Motor neuron (in vitro differentiated cells): ENCODE results near the gene ABCB11. TPM values are rescaled to one million over a fixed set of nuclear protein-coding genes. Genes with fewer than 3 reads are reported as not detected.

Experiments
- ATAC-seq, 8 experiments: fragments of 200-7000 bp; cut with Tn5 transposase; replicated peaks in 6 of 8; 2 replicates each; pipeline ENCODE4 v1.8.0; 2021; ENCODE audit warnings: mild to moderate bottlenecking in 8 of 8, moderate library complexity in 8 of 8
- H3K27ac ChIP-seq, 2 donors: fragments of 250-450 bp; sonication (Bioruptor Pico); 2 replicates each; pipeline ENCODE4 v1.9.0; 2021; ENCODE audit warnings: antibody characterized with exemption in 2 of 2, mild to moderate bottlenecking in 2 of 2, moderate library complexity in 1 of 2
- H3K4me1 ChIP-seq, 2 donors: fragments of 250-450 bp; sonication (Bioruptor Pico); replicated peaks in 1 of 2; 2 replicates each; pipeline ENCODE4 v1.6.1; 2021; ENCODE audit warnings: antibody characterized with exemption in 2 of 2, mild to moderate bottlenecking in 2 of 2, moderate library complexity in 1 of 2
- H3K4me3 ChIP-seq, 5 donors: fragments of 250-450 bp; sonication (Bioruptor Pico); 2 replicates each; pipeline ENCODE4 v1.9.0; 2021; ENCODE audit warnings: antibody characterized with exemption in 5 of 5, mild to moderate bottlenecking in 5 of 5, moderate library complexity in 4 of 5
- WGBS, 10 experiments: fragments of 450-650 bp; shearing (Covaris generic); methylation state at CpG; one replicate each; pipeline ENCODE4 v1.0.0; 2022; 5-methylcytosine and 5-hydroxymethylcytosine counted together
- in situ Hi-C, 9 experiments: fragments of 400-800 bp; cut with MboI; loops; one replicate each; pipeline ENCODE4 v1.15.0; 2021; ENCODE audit warnings: low sequenced_read_pairs in 9 of 9, low pct_unique_long_range_greater_than_20kb in 2 of 9; ENCODE audit not compliant: unreplicated experiment in 9 of 9
- total RNA-seq, 8 experiments: library from RNA; unstranded; fragments of 300-600 nt; gene quantifications; 2 replicates each; pipeline versions ENCODE4 v1.2.3 to v1.2.4, GENCODE V29; 2022

Gene ABCB11
- total RNA-seq: under 1 TPM in 5 of 8 experiments, not detected in 3; 0.04 to 0.47 (median 0.10) TPM

- in situ Hi-C loops: no loop called here
- no peak for ATAC-seq
- H3K27ac ChIP-seq: no peak within 1 kb of the TSS
- no peak within 1 kb of the TSS for H3K4me3 ChIP-seq
- H3K4me1 ChIP-seq: no peaks in the 10 kb centered on the region
- WGBS, 10 experiments: 0 to 93% (median 76%) methylated on average over 1 to 3 of the region's 3 CpGs; no CpG with 5 or more reads in 1 of the 10 experiments
Observed at GRCh38 chr2:169031202-169031601, at the start of gene ABCB11. Gene ABCB11, minus strand, starts transcription at chr2:169031324. Its CDS starts 13,199 bp downstream, at chr2:169018125.

DNA sequence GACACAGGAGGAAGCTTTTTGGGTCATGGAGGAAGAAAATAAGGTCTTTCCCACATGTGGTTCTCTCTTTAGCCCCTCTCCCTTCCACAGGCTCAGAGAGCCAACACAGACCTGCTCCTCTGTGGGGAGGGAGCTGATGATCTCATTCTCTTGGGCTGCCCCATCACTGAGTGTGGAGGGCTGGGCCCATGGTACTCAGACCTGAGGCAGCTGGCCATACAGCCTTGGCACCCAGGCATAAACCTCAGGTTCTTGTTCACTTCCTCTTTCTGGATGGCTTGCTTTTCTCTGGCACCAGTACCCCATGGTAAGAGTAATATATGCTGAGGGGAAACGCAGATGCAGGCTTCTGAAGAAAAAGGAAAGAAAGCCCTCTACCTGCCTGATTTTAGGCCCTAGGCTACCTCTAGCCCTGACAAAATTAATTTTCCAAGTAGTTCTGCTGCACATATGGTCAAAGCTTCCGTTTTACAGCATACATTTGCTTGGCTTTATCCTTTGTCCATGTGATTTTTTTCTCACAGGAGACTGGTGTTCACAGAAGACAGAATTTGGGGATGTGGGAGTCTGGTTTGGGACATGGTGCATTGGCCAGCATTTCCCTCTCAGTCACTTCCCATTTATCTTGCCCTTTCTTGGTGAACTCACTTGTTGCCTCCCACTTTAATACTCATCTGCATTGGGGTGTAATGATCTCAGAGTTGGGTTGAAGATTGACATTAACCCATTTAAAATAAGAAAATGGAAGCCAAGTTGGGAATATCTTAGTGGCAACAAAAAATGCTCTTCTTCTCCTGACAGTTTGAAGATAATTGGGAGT, 49.3 kb upstream of the ABCB11 start:
- ATAC-seq: no peak
- in situ Hi-C loops: loop anchor here in 1 of 9 experiments (25.0 kb wide), 1 partner anchor 118 kb away; no protein-coding TSS in a partner anchor
- WGBS, 10 experiments: 20 to 100% (median 57%) methylated on average over 1 to 2 of the region's 2 CpGs; no CpG with 5 or more reads in 5 of the 10 experiments
- no peak overlapping the region for H3K27ac ChIP-seq
- no peaks in the 10 kb centered on the region for H3K4me1 ChIP-seq
- no peak overlapping the region for H3K4me3 ChIP-seq

DNA sequence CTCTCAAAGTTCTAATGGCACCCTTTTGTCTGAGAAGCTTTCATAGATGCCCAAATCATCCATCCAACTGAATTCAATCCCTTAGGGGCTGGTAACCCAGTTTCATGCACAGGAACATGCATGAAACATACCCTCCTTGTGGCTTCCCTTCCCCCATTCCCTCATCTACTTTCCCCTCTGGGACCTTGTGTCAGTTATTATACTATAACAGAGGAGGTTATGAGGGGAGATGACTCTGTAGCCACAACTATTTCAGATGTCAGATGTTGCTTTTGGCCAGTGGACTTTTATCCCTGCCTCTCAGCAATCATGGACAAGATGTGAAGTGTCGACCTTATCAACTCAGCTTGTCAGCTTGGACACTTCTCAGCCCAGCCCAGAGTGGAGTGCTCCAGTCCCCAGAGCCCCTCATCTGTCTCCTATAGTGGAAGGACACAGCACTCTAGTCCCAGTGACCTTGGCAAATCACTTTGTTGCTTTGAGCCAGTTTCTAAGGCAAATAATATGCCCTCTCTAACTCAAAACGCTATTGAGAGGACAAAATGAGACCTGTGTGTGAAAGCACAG, 46.6 kb upstream of the ABCB11 start:
- Histone ChIP-seq H3K27ac (no peak overlapping the region), H3K4me3 (no peak overlapping the region), H3K4me1 (no peaks in the 10 kb centered on the region)
- 0 to 50% (median 10%) methylated on average over 1 to 2 of the region's 2 CpGs; no CpG with 5 or more reads in 6 of the 10 experiments for WGBS, 10 experiments
- peak in 1 of 8 experiments; percentile 8 for ATAC-seq
- in situ Hi-C loops: loop anchor here in 1 of 9 experiments (25.0 kb wide), 1 partner anchor 115 kb away; no protein-coding TSS in a partner anchor

DNA sequence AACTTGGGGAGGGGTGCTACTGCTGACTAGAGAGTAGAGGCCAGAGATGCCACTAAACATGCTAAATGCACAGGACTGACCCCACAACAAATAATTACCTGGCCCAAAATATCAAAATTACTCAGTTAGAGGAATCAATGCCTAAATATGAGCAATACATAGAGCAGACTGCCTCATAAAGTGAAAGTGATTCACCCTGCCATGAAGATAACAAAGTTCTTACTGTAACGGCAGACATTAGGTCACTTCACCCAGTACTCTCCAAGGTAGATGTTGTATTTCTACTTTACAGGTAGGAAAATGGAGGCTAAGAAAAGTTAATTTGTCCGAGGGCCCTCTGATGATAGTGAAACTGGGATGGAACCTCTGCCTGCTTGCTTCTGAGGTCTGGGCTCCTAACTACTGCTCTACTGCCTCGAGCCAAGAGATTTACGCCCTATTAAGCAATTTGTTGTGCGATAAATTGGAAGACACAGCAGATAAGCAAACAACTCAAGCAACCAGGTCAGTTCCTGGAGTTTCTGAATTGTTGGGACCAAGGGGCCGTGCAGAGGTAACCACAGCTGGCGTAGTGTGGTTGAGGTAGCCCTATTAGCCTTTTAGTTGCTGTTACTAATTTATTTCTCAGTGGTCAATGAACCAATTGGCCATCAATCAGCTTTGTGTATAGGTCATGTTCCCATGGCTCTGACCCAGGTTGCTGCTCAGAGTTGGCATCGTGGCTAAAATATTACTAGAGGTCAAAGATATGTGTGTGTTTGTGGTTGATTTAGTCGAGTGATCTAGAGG, 43.0 kb upstream of the ABCB11 start:
- no peak for ATAC-seq
- in situ Hi-C loops: no loop called here

GRCh38 chr2:169073211-169073962, 42.3 kb upstream of the ABCB11 start:
- in situ Hi-C loops: no loop called here
- 25 to 100% (median 82%) methylated on average over 2 to 3 of the region's 3 CpGs; no CpG with 5 or more reads in 1 of the 10 experiments for WGBS, 10 experiments
- Histone ChIP-seq H3K4me1 (no peaks in the 10 kb centered on the region), H3K4me3 (no peak overlapping the region), H3K27ac (no peak overlapping the region)
- ATAC-seq: no peak

More for the DNA sequence above, 43.0 kb upstream of the ABCB11 start:
- Histone ChIP-seq H3K4me1 (no peaks in the 10 kb centered on the region), H3K4me3 (no peak overlapping the region), H3K27ac (no peak overlapping the region)
- WGBS, 10 experiments: 10 to 100% (median 61%) methylated on average over 1 to 8 of the region's 9 CpGs

- no peak for ATAC-seq
- in situ Hi-C loops: no loop called here
- H3K27ac ChIP-seq: no peak overlapping the region
- 27 to 100% (median 75%) methylated on average over 1 to 4 of the region's 4 CpGs for WGBS, 10 experiments
- no peaks in the 10 kb centered on the region for H3K4me1 ChIP-seq
- H3K4me3 ChIP-seq: no peak overlapping the region
Observed at GRCh38 chr2:169072163-169072925, 41.2 kb upstream of the ABCB11 start.

- Histone ChIP-seq H3K4me3 (no peak overlapping the region), H3K27ac (no peak overlapping the region), H3K4me1 (no peaks in the 10 kb centered on the region)
- ATAC-seq: no peak
- 0 to 98% (median 71%) methylated on average over 1 to 5 of the region's 5 CpGs; no CpG with 5 or more reads in 1 of the 10 experiments for WGBS, 10 experiments
- in situ Hi-C loops: no loop called here
Observed at GRCh38 chr2:169071455-169071854, 40.3 kb upstream of the ABCB11 start.

- no peak overlapping the region for H3K27ac ChIP-seq
- no peak for ATAC-seq
- no peak overlapping the region for H3K4me3 ChIP-seq
- H3K4me1 ChIP-seq: no peaks in the 10 kb centered on the region
- WGBS, 10 experiments: 0 to 100% (median 80%) methylated on average over 1 to 2 of the region's 2 CpGs; no CpG with 5 or more reads in 2 of the 10 experiments
- in situ Hi-C loops: no loop called here
Observed at GRCh38 chr2:169069833-169070232, 38.7 kb upstream of the ABCB11 start.

DNA sequence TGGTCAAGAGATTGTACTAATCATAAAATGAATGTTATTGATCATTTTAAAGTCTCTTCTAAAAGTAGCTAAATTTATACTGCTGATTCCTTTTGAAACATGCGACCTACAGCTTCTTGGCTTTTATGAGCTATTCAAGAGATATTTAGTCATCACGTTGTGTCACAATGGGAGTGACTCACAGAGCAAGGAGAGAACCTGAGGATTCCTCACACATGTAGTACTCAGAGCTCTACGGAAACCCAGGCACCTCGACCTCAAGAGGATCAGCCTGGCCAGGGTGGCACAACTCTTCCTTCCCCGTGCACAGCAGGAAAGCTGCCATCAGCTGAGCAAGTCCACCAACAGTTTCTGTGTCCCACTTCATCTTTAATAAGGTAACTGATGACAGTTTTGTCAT, 38.2 kb upstream of the ABCB11 start, which contains the start of gene DHRS9:
DHRS9 (plus strand) TSS at position 223 of the 400 bp plus-strand sequence. CDS start 12,019 bp downstream, outside the sequence.
- in situ Hi-C loops: no loop called here
- no peak within 1 kb of the TSS for H3K27ac ChIP-seq
- peak in 5 of 8 experiments; percentile 56 to 91 (median 77) for ATAC-seq
- H3K4me3 ChIP-seq: no peak within 1 kb of the TSS
- 7 to 87% (median 43%) methylated on average over 1 to 5 of the region's 5 CpGs; no CpG with 5 or more reads in 1 of the 10 experiments for WGBS, 10 experiments
- H3K4me1 ChIP-seq: no peaks in the 10 kb centered on the region

GRCh38 chr2:169066897-169067296, 35.8 kb upstream of the ABCB11 start:
- ATAC-seq: peak in 2 of 8 experiments; percentile 13 to 20
- in situ Hi-C loops: no loop called here
- Histone ChIP-seq H3K27ac (no peak overlapping the region), H3K4me1 (no peaks in the 10 kb centered on the region), H3K4me3 (no peak overlapping the region)
- 0 to 91% (median 40%) methylated on average over 1 of the region's 1 CpG; no CpG with 5 or more reads in 3 of the 10 experiments for WGBS, 10 experiments

DNA sequence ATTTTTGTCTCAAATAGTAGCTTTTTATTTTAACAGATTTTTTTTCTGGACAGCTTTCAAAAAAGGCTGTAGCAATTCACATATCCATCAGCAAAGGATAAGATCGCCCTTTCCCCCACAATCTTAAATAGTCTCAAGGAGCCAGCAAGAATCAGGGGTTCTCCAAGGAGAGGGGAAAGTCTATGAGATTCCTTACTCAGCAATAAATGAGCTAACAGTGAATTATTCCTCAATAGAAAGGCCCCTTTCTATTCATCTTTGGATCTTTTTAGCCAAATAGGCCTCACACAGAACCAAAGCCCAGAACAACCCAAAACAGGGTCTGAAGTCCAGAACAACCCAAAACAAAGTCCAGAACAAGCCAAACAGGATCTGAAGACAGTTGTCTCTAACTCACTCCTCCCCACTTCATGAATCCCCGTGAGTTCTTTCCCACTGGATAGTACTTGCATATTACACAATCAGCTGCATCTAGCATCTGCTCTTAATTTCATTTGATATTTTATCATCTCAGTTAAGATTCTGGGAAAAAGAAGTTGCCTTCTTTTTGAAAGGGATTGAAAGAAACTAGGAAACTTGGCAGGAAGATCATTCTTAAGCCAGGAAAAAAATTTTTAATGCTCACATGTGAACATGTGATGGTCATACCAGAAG, 34.9 kb upstream of the ABCB11 start:
- WGBS, 10 experiments: 0 to 91% (median 76%) methylated on average over 1 to 2 of the region's 2 CpGs; no CpG with 5 or more reads in 1 of the 10 experiments
- H3K27ac ChIP-seq: no peak overlapping the region
- H3K4me3 ChIP-seq: no peak overlapping the region
- H3K4me1 ChIP-seq: no peaks in the 10 kb centered on the region
- ATAC-seq: peak in 3 of 8 experiments; percentile 19 to 47 (median 42)
- in situ Hi-C loops: no loop called here
